Ovary (tissue), 3 donors: Measurements from ENCODE around the gene AKR7A2.

ENCODE experiments used
- EP300 ChIP-seq: sonication (generic); formaldehyde crosslinking; IDR thresholded peaks from one replicate; pipeline ENCODE4 v1.6.1; 2017; ENCODE audit warnings: antibody characterized with exemption
- POLR2A ChIP-seq: fragments of 450-650 bp; IDR thresholded peaks from one replicate; pipeline ENCODE4 v1.6.1; 2017; ENCODE audit warnings: antibody characterized with exemption, mild to moderate bottlenecking, moderate library complexity
- TF ChIP-seq, protein P1 (sequence below), 3 donors: fragments of 450-650 bp in 2 of 3; fragments of 200-600 bp in 1 of 3; IDR thresholded peaks; one replicate each; pipeline versions ENCODE4 v1.5.1 to v1.8.0; 2016 to 2022; ENCODE audit warnings: antibody characterized with exemption in 3 of 3, mild to moderate bottlenecking in 1 of 3
- donor health status: DM: no; HTN: no; CAD: no.

- TF ChIP-seq, protein P1, sequence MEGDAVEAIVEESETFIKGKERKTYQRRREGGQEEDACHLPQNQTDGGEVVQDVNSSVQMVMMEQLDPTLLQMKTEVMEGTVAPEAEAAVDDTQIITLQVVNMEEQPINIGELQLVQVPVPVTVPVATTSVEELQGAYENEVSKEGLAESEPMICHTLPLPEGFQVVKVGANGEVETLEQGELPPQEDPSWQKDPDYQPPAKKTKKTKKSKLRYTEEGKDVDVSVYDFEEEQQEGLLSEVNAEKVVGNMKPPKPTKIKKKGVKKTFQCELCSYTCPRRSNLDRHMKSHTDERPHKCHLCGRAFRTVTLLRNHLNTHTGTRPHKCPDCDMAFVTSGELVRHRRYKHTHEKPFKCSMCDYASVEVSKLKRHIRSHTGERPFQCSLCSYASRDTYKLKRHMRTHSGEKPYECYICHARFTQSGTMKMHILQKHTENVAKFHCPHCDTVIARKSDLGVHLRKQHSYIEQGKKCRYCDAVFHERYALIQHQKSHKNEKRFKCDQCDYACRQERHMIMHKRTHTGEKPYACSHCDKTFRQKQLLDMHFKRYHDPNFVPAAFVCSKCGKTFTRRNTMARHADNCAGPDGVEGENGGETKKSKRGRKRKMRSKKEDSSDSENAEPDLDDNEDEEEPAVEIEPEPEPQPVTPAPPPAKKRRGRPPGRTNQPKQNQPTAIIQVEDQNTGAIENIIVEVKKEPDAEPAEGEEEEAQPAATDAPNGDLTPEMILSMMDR (IDR thresholded peaks at IDR 0.05) = no peak
- no peak for TF ChIP-seq POLR2A
- TF ChIP-seq EP300 = no peak
Measured at GRCh38 chr1:19258353-19258752, 53.6 kb downstream of the AKR7A2 start.
